Thyroid gland (tissue), 4 donors: ENCODE results near the gene ANP32D.
"Not testable (repeated sequence)": the region's sequence is repeated elsewhere in the genome, so short reads cannot be mapped to it uniquely, and the experiment has no call there.

Experiments used
- POLR2A ChIP-seq, 2 donors: fragments of 450-650 bp; IDR thresholded peaks; one replicate each; pipeline ENCODE4 v1.6.1; 2017; ENCODE audit warnings: antibody characterized with exemption in 2 of 2, mild to moderate bottlenecking in 2 of 2, moderate library complexity in 1 of 2
- TF ChIP-seq, protein P1 (sequence below), 6 experiments: fragments of 200-600 bp in 3 of 6; fragments of 450-650 bp in 3 of 6; sonication (generic) in 3 of 6; IDR thresholded peaks; one replicate each; pipeline ENCODE4 v1.5.1; 2016 to 2019; ENCODE audit warnings: antibody characterized with exemption in 6 of 6, mild to moderate bottlenecking in 2 of 6, inconsistent platforms in 1 of 6, moderate library complexity in 1 of 6

GRCh38 chr12:48520381-48520780, 48.0 kb downstream of the ANP32D start:
- TF ChIP-seq, protein P1, sequence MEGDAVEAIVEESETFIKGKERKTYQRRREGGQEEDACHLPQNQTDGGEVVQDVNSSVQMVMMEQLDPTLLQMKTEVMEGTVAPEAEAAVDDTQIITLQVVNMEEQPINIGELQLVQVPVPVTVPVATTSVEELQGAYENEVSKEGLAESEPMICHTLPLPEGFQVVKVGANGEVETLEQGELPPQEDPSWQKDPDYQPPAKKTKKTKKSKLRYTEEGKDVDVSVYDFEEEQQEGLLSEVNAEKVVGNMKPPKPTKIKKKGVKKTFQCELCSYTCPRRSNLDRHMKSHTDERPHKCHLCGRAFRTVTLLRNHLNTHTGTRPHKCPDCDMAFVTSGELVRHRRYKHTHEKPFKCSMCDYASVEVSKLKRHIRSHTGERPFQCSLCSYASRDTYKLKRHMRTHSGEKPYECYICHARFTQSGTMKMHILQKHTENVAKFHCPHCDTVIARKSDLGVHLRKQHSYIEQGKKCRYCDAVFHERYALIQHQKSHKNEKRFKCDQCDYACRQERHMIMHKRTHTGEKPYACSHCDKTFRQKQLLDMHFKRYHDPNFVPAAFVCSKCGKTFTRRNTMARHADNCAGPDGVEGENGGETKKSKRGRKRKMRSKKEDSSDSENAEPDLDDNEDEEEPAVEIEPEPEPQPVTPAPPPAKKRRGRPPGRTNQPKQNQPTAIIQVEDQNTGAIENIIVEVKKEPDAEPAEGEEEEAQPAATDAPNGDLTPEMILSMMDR (IDR thresholded peaks at IDR 0.05): not testable (repeated sequence)
- TF ChIP-seq POLR2A (IDR thresholded peaks at IDR 0.05): not testable (repeated sequence)
